GM19193 (cell line): ENCODE measurements around the gene HIGD1A.

Experiments
- POLR2A ChIP-seq: IDR thresholded peaks from 4 replicates; pipeline ENCODE4 v1.6.1; 2011; ENCODE audit not compliant: insufficient read depth, insufficient read length; ENCODE audit errors: extremely low read depth

Gene HIGD1A

GRCh38 chr3:42755681-42756578, 48.4 kb downstream of the HIGD1A start:
- TF ChIP-seq POLR2A: no peak

GRCh38 chr3:42753757-42754156, 50.5 kb downstream of the HIGD1A start:
- TF ChIP-seq POLR2A: no peak

DNA sequence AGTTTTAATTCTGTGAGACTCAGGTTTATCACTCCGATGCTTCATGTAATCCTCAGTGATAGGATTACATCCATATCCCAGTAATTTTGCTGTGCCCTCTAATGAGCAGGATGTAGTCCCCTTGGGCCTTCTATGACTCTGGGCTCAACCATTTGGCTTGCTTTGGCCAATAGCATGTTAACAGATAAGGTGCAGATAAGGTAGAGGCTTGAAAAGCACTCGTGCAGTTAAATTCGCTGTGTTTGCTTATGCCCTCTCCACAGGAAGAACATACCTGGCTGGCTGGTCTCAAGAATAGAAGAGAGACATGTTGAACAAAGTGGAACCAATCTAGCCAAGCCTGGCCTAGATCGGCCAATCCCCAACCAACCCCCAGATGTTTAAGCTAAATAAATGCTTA, 51.3 kb downstream of the HIGD1A start:
- no peak for TF ChIP-seq POLR2A

DNA sequence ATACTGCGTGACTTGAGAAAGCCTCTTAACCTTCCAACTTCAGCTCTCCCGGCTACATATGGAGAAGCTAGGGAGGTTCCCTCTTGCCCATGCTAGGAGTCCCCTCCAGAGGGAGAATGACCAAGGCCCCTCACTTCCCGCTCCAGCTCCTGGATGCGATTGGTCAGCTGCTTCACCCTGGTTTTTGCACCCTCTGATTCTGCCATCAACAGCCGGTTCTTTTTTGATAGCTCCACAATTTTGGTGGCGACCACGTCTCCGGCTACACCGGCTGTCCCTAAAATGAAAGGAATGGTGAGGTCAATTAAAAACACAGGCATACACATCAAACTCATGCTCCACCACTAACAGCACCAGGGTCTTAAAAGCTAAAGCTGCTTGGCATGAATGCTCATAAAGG, 51.8 kb downstream of the HIGD1A start:
- no peak for TF ChIP-seq POLR2A

DNA sequence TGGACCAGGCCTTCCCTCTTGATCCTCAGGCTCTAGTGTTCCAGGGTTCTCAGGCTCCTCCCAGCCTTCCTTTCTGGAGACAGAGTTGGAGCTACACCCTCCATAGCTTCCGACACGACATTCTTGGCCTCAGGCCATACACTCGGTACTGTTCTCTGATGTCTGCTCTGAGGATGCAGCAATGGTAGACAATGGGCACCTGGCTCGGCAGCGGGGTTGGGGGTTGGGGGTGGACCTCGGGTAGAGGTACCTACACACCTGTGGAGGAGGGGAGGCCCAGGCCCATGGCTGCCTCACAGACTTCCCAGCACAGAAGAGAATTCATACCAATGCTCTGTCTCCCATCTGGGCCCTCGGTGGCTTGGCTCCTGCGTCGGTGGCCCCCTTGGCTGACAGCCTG, 52.7 kb downstream of the HIGD1A start:
- TF ChIP-seq POLR2A: no peak

DNA sequence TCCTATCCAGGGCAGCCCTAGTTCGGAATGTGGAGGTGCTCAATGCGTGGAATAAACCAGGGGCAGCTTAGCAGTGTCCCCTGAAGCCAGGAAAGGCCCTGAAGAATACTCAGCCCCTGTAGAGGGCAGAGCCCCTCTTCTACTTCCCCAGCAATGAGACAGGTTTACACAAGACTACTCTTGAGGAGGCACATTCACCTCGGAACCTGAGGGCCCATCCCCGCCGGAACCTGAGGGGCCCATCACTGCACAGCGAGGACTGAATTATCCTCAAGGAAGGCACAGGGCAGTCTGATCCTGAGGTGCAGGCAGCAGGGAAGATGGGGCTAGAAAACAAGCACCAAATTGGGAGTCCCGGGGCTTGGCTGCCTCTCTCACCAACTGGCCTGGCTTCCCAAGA, 53.5 kb downstream of the HIGD1A start:
- no peak for TF ChIP-seq POLR2A

DNA sequence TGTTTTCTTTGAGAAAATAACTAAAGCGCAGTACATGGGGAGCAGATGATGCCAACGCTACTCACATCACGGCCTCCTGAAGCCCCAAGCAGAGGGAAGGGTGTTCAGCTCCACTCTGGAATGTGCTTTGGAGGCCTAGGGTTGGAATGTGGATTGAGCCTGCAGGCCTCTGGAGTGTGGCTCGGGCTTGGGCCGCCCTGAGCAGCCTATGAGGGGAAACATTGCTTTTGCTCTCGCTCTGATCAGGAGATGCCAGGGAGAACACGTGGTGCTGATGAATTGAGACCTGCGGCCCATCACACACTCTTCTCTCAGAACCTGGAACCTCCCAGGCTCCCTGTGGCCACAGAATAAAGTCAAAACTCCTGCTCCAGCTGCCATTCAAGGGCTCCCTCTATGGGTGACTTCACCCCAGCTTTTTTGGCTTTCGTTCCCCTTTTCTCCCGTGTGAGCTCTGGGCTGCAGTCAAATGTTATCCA, 54.5 kb downstream of the HIGD1A start:
- no peak for TF ChIP-seq POLR2A

DNA sequence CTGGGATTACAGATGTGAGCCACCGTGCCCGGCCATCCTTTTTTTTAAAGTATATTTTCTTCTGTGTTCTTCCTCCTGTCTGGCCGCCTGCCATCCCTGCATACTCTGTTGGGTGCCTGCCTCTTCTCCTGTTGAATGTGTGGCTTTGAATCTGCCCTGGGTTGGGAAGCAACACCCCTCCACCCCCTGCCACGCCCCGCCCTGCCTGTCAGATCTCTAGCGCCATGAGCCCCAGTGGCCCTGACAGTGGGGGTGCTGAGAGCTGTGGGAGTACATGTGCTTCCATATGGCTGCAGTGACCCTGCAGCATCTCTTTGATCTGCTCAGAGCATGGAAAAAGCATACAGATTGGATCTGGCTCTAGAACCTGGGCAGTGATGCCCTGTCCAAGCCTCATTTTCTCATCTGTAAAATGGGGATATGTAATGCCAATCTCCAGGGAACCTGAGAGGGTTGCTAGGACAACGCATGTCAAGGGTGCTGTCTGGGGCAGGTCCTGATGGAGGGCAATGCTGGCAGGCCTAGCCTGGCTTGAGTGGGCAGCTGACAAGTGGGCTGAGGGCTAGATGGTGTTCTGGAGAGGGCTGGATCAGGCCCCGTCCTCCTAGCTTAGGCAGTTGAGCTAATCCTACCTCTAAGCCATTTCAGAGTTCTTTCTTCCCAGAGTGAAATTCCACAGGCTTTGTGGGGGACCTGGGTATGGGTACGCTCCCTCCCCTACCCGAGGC, 55.1 kb downstream of the HIGD1A start:
- no peak for TF ChIP-seq POLR2A

GRCh38 chr3:42747581-42747980, 56.7 kb downstream of the HIGD1A start:
- TF ChIP-seq POLR2A: no peak

GRCh38 chr3:42746455-42747450, 57.5 kb downstream of the HIGD1A start:
- no peak for TF ChIP-seq POLR2A

GRCh38 chr3:42745776-42746454, 58.4 kb downstream of the HIGD1A start:
- no peak for TF ChIP-seq POLR2A

GRCh38 chr3:42745291-42745745, 59.0 kb downstream of the HIGD1A start:
- TF ChIP-seq POLR2A: no peak

DNA sequence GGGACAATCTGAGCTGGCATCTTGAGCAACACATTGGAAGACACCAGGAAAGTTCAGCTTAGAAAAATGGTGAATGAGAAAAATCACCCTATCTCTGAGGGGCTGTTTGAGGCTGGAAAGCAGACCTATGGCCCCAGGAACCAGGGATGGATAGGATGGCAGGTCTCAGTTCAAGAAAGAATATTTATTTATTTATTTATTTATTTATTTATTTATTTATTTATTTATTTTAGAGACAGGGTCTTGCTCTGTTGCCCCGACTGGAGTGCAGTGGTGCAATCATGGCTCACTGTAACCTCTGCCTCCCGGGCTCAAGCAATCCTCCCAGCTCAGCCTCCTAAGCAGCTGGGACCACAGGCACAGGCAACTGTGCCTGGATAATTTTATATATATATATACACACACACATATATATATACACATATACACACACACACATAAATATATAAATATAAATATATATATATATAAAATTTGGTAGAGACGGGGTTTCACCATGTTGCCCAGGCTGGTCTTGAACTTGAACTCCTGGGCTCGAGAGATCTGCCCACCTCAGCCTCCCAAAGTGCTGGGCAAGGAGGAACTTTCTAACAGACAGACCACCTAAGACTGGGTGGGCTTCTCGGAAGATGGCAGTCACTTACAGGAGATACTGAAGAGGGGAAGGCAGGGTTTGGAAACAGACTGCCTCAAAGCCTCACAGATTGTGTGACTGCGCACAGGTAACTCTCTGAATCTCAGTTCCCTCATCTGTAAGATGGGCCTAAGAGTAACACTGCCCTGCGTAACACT, 60.9 kb downstream of the HIGD1A start:
- TF ChIP-seq POLR2A: no peak
